ENCODE measurements around the gene AFG1L.
"Not testable (repeated sequence)": the region's sequence is repeated elsewhere in the genome, so short reads cannot be mapped to it uniquely, and the experiment has no call there.

Gene AFG1L

DNA sequence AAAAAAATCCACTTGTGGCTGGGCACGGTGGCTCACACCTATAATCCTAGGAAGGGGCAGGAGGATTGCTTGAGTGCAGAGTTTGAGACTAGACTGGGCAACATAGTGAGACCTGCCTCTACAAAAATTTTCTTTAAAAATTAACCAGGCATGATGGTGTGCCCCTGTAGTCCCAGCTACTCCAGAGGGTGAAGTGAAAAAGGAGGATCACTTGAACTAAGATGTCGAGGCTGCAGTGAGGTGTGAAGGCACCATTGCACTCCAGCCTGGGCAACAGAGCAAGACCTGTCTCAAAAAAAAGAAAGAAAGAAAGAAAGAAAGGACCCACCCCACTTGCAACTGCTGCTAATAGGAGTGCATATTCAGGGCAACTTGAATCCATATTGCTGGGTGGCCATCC, 20.3 kb upstream of the AFG1L start:
- no peak overlapping the region for H3K27ac Mint-ChIP-seq

DNA sequence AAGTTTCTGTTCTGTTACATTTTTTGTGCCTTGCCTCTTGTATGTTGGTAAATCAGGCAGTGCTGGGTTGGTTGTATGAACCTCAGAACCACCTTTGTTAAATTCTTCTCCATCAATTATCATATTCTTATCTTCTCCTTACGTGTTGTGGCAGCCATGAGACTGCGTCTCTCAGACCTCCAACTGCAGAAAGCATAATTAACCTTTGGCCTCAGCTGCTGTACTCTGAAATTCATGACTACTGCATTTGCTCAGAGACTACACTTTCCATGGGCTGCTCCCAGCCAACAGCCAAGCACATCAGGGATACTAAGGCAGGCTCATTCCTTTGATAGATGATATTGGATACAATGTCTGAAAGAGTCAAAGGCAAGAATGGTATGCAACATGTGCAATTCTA, 18.9 kb upstream of the AFG1L start:
- no peaks in the 10 kb centered on the region for H3K4me1 Mint-ChIP-seq (ENCODE audit: low read depth)
- H3K27me3 Mint-ChIP-seq, result peaks cover 4% of the 10 kb centered on the region
- no peaks in the 10 kb centered on the region for H3K9me3 Mint-ChIP-seq (ENCODE audit: low read depth)
- H3K27ac Mint-ChIP-seq, result no peak overlapping the region
- peaks cover 2% of the 10 kb centered on the region for H3K36me3 Mint-ChIP-seq
- H3K4me3 Mint-ChIP-seq, result no peak overlapping the region

More for the DNA sequence above, 20.3 kb upstream of the AFG1L start:
- Mint-ChIP-seq H3K4me3 (no peak overlapping the region), H3K4me1 (ENCODE audit: low read depth) (no peaks in the 10 kb centered on the region), H3K27me3 (peaks cover 4% of the 10 kb centered on the region), H3K36me3 (no peaks in the 10 kb centered on the region), H3K9me3 (ENCODE audit: low read depth) (no peaks in the 10 kb centered on the region)

DNA sequence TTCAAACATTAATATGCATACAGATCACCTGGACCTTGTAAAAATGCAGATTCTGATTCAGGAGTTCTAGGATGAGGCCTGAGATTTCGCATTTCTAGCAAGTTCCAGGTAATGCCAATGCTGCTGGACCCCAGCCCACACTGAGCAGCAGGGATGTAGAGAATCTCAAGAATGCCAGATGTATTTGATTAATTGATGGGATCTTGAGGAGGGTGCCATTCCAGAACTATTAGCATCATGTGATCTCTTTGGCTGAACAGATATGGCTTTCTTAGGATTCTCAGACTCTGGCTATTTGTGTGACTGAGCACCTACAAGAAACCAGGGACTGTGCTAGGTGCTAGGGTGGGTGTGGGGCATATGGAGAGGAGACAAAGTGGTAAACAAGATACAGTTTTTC, 17.6 kb upstream of the AFG1L start:
- no peak overlapping the region for H3K4me3 Mint-ChIP-seq
- H3K36me3 Mint-ChIP-seq, result peaks cover 2% of the 10 kb centered on the region
- H3K9me3 Mint-ChIP-seq (ENCODE audit: low read depth), result no peaks in the 10 kb centered on the region
- H3K27ac Mint-ChIP-seq, result no peak overlapping the region
- no peaks in the 10 kb centered on the region for H3K4me1 Mint-ChIP-seq (ENCODE audit: low read depth)
- peaks cover 4% of the 10 kb centered on the region for H3K27me3 Mint-ChIP-seq

DNA sequence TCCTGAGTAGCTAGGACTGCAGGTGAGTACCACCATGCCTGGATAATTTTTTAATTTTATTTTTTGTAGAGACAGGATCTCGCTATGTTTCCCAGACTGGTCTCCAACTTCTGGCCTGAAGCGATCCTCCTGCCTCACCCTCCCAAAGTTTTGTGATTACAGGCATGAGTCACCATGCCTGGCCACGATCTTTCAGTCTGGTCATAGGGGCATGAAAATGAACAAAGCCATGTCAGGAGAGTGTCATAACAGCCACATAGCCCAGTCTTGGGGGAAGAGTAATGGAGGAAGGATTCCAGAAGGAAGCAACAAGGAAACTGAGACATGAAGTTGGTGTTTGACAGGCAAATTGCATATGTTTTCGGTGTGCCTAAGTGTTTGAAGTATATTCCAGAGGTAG, 17.0 kb upstream of the AFG1L start:
- H3K4me1 Mint-ChIP-seq (ENCODE audit: low read depth), result no peaks in the 10 kb centered on the region
- no peak overlapping the region for H3K27ac Mint-ChIP-seq
- H3K4me3 Mint-ChIP-seq, result no peak overlapping the region
- no peaks in the 10 kb centered on the region for H3K9me3 Mint-ChIP-seq (ENCODE audit: low read depth)
- H3K27me3 Mint-ChIP-seq, result peaks cover 4% of the 10 kb centered on the region
- peaks cover 2% of the 10 kb centered on the region for H3K36me3 Mint-ChIP-seq

GRCh38 chr6:108285381-108285780, 9.5 kb upstream of the AFG1L start:
- H3K27me3 Mint-ChIP-seq, result peaks cover 2% of the 10 kb centered on the region
- H3K27ac Mint-ChIP-seq, result no peak overlapping the region
- H3K9me3 Mint-ChIP-seq (ENCODE audit: low read depth), result no peaks in the 10 kb centered on the region
- no peaks in the 10 kb centered on the region for H3K36me3 Mint-ChIP-seq
- no peak overlapping the region for H3K4me3 Mint-ChIP-seq
- peaks cover 4% of the 10 kb centered on the region for H3K4me1 Mint-ChIP-seq (ENCODE audit: low read depth)

DNA sequence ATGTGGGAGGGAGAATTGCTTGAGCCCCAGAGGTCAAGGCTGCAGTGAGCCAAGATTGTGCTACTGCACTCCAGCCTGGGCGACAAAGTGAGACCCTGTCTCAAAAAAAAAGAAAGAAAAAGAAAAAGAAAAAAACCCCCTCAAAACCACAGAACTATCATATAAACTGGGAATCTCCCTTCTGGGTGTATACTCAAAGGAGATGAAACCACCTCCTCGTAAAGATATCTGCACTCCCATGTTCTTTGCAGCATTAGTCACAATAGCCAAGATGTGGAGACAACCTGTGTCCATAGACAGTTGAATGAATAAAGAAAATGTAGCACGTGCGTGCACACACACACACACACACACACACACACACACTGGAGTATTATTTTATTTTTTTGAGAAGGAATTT, 8.5 kb upstream of the AFG1L start:
- H3K27me3 Mint-ChIP-seq, result peaks cover 2% of the 10 kb centered on the region
- no peaks in the 10 kb centered on the region for H3K9me3 Mint-ChIP-seq (ENCODE audit: low read depth)
- H3K36me3 Mint-ChIP-seq, result no peaks in the 10 kb centered on the region
- peaks cover 4% of the 10 kb centered on the region for H3K4me1 Mint-ChIP-seq (ENCODE audit: low read depth)
- H3K4me3 Mint-ChIP-seq, result no peak overlapping the region
- H3K27ac Mint-ChIP-seq, result no peak overlapping the region

GRCh38 chr6:108287373-108287772, 7.5 kb upstream of the AFG1L start:
- peaks cover 2% of the 10 kb centered on the region for H3K27me3 Mint-ChIP-seq
- peaks cover 4% of the 10 kb centered on the region for H3K4me1 Mint-ChIP-seq (ENCODE audit: low read depth)
- H3K27ac Mint-ChIP-seq, result no peak overlapping the region
- H3K36me3 Mint-ChIP-seq, result no peaks in the 10 kb centered on the region
- H3K9me3 Mint-ChIP-seq (ENCODE audit: low read depth), result no peaks in the 10 kb centered on the region
- H3K4me3 Mint-ChIP-seq, result no peak overlapping the region

GRCh38 chr6:108288742-108289141, 6.1 kb upstream of the AFG1L start:
- H3K27ac Mint-ChIP-seq, result no peak overlapping the region
- H3K27me3 Mint-ChIP-seq, result peaks cover under 1% of the 10 kb centered on the region
- H3K4me1 Mint-ChIP-seq (ENCODE audit: low read depth), result peaks cover 4% of the 10 kb centered on the region
- H3K9me3 Mint-ChIP-seq (ENCODE audit: low read depth), result no peaks in the 10 kb centered on the region
- no peaks in the 10 kb centered on the region for H3K36me3 Mint-ChIP-seq
- H3K4me3 Mint-ChIP-seq, result no peak overlapping the region

DNA sequence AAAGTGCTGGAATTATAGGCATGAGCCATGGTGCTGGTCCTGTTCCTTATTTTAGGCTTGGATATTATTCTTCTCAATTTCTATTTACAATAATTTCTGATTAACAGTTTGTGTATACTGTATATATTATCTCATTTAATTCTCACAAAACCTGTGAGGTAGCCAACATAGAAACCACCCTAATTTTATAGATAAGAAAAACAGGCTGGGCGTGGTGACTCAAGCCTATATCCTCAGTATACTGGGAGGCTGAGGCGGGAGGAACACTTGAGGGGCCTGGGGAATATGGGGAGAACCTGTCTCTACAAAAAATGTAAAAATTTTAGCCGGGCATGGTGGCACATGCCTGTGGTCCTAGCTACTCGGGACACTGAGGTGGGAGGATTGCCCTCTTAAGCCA, 3.8 kb upstream of the AFG1L start:
- Mint-ChIP-seq H3K4me1 (ENCODE audit: low read depth) (peaks cover 19% of the 10 kb centered on the region), H3K4me3 (no peak overlapping the region), H3K27ac (no peak overlapping the region)

DNA sequence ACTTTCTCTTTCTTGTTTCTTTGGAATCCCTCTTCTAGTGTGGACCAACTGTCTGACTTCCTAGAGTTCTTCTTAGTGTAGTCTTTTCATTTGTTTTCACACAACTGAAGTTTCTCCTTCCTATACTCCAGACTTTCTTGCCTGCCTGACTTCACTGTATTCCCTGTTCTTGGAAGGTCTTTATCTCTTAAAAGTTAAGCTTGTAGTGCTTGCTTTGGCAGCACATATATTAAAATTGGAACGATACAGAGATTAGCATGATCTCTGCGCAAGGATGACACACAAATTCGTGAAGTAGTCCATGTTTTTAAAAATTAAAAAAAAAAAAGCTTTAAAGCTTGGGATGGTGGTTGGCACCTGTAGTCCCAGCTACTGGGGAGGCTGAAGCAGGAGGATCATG, 2.3 kb upstream of the AFG1L start:
- H3K4me3 Mint-ChIP-seq; H3K9me3 Mint-ChIP-seq (ENCODE audit: low read depth); H3K27ac Mint-ChIP-seq; H3K36me3 Mint-ChIP-seq; H3K27me3 Mint-ChIP-seq: not testable (repeated sequence)
- H3K4me1 Mint-ChIP-seq (ENCODE audit: low read depth), result peaks cover 15% of the 10 kb centered on the region

More for the DNA sequence above, 3.8 kb upstream of the AFG1L start:
- H3K36me3 Mint-ChIP-seq, result no peaks in the 10 kb centered on the region
- no peaks in the 10 kb centered on the region for H3K27me3 Mint-ChIP-seq
- no peaks in the 10 kb centered on the region for H3K9me3 Mint-ChIP-seq (ENCODE audit: low read depth)

GRCh38 chr6:108293527-108294296, 1.1 kb upstream of the AFG1L start:
- no peaks in the 10 kb centered on the region for H3K27me3 Mint-ChIP-seq
- H3K27ac Mint-ChIP-seq, result peak overlapping the region; percentile 99
- H3K4me1 Mint-ChIP-seq (ENCODE audit: low read depth), result peaks cover 15% of the 10 kb centered on the region
- peak overlapping the region; percentile 95 for H3K4me3 Mint-ChIP-seq
- H3K36me3 Mint-ChIP-seq, result no peaks in the 10 kb centered on the region
- H3K9me3 Mint-ChIP-seq (ENCODE audit: low read depth), result no peaks in the 10 kb centered on the region

GRCh38 chr6:108294297-108294726, 542 bp upstream of the AFG1L start:
- Mint-ChIP-seq H3K27ac (peak overlapping the region; percentile 99), H3K36me3 (no peaks in the 10 kb centered on the region), H3K9me3 (ENCODE audit: low read depth) (no peaks in the 10 kb centered on the region), H3K4me1 (ENCODE audit: low read depth) (peaks cover 17% of the 10 kb centered on the region), H3K27me3 (no peaks in the 10 kb centered on the region), H3K4me3 (peak overlapping the region; percentile 95)

- no peaks in the 10 kb centered on the region for H3K36me3 Mint-ChIP-seq
- no peaks in the 10 kb centered on the region for H3K9me3 Mint-ChIP-seq (ENCODE audit: low read depth)
- no peaks in the 10 kb centered on the region for H3K27me3 Mint-ChIP-seq
- H3K4me1 Mint-ChIP-seq (ENCODE audit: low read depth), result peaks cover 21% of the 10 kb centered on the region
- peak overlapping the region; percentile 95 for H3K4me3 Mint-ChIP-seq
- H3K27ac Mint-ChIP-seq, result peak overlapping the region; percentile 99
Observed at GRCh38 chr6:108295676-108296075, 822 bp downstream of the AFG1L start.

- Mint-ChIP-seq H3K27me3 (no peaks in the 10 kb centered on the region), H3K36me3 (no peaks in the 10 kb centered on the region), H3K9me3 (ENCODE audit: low read depth) (no peaks in the 10 kb centered on the region), H3K4me3 (no peak overlapping the region), H3K27ac (no peak overlapping the region), H3K4me1 (ENCODE audit: low read depth) (peaks cover 5% of the 10 kb centered on the region)
Observed at GRCh38 chr6:108302386-108302785, 7.5 kb downstream of the AFG1L start.

GRCh38 chr6:108304646-108305045, 9.8 kb downstream of the AFG1L start:
- Mint-ChIP-seq H3K9me3 (ENCODE audit: low read depth) (no peaks in the 10 kb centered on the region), H3K4me3 (no peak overlapping the region), H3K36me3 (no peaks in the 10 kb centered on the region), H3K27ac (no peak overlapping the region), H3K27me3 (no peaks in the 10 kb centered on the region), H3K4me1 (ENCODE audit: low read depth) (peaks cover under 1% of the 10 kb centered on the region)

DNA sequence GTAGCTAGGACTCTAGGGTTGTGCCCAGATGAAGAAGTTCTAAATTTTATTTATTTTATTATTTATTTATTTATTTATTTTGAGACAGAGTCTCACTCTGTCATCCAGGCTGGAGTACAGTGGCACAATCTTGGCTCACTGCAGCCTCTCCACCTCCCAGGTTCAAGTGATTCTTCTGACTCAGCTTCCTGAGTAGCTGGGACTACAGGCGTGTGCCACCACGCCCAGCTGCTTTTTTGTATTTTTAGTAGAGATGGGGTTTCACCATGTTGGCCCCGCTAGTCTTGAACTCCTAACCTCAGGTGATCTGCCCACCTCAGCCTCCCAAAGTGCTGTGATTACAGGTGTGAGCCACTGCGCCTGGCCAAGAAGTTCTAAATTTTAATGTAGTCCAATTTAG, 13.8 kb downstream of the AFG1L start:
- H3K27me3 Mint-ChIP-seq; H3K4me1 Mint-ChIP-seq (ENCODE audit: low read depth); H3K27ac Mint-ChIP-seq; H3K36me3 Mint-ChIP-seq; H3K4me3 Mint-ChIP-seq; H3K9me3 Mint-ChIP-seq (ENCODE audit: low read depth): not testable (repeated sequence)

All from activated naive CD8-positive, alpha-beta T cell (primary cell).